GM18520 (cell line): ENCODE data around the gene TMEM115.

Experiments used
- ATAC-seq: cut with Tn5 transposase; IDR thresholded peaks from one replicate; pipeline ENCODE4 v1.9.1; 2021; ENCODE audit not compliant: unreplicated experiment

Gene TMEM115

DNA sequence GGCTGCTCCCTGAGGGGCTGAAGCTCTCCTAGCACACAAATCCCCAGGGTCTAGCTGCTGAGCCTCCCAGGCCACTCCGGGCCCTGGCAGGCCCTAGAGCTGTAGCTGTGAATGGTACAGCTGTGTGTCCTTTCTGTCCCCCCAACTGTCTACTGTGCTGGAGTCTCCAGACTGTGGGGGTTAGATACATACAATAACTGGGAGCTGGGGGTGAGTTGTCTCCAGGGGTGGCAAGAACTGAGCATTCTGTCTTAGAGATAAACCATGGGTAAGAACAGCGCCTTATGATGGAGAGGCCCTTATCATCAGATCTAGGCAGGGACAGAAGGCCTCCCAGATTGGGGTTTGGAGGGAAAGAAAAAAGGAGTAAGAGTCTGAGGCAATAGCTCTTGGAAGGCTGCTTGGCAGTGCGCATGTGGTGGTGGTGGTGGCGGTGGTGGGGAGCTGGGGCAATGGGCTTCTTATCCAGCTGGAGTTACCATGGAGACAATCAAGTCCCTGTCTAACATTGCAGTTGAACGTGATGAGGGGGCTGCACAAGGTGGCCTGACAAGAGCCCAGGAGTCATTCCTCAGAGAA lies 5.0 kb downstream of the TMEM115 start:
- ATAC-seq = no peak

DNA sequence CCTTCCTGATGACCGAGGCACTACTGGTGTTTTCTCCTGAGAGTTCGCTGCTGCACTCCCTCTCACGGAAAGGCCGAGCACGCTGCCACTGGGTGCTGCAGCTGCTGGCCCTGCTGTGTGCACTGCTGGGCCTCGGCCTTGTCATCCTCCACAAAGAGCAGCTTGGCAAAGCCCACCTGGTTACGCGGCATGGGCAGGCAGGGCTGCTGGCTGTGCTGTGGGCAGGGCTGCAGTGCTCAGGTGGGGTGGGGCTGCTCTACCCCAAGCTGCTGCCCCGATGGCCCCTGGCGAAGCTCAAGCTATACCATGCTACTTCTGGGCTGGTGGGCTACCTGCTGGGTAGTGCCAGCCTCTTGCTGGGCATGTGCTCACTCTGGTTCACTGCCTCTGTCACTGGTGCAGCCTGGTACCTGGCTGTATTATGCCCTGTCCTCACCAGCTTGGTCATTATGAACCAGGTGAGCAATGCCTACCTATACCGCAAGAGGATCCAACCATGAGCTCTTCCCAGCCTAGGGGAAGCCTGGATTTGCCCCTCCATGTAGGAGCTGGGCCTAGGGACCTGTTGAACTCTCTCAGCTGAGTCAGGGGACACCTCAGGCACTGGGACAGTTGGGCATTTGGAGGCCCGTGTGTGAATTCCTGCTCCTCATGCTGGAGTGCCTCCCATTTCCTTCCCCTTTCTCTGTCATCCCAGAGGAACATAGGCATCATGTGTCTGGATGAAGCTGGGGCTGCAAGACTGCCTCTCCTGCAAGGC lies 5.9 kb downstream of the TMEM115 start:
- no peak for ATAC-seq

DNA sequence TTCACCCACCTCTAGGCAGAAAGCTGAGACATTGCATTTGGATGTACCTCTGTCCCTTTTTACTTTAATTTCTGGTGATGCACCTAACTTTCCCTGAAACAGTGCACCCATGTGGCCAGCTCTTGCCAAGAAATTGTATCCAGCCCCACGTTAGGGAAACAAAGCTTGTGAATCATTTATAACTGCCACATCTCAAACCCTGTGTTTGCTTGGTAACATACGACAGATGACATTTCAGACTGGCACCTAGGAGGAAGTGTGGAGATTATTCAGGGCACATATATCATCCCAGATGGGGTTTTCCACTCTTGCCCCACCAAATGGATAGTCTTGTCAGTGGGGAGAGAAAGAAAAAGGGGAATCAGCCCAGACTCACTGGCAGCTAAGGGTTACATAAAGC lies 6.5 kb downstream of the TMEM115 start:
- ATAC-seq = no peak

DNA sequence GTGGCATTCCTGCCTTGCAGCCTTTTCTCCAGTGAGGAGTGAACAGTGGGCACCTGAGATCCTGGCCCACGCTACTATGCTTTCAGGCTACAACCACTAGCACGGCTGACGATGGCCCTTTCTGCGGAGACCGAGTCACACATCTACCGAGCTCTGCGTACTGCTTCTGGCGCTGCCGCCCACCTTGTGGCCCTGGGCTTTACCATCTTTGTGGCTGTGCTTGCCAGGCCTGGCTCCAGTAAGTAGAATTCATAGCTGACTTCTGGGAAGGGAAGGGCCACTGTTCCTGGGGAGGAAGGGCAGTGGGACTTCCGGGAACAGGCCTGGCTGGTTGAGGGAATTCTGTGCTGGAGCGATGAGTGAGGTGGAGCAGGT lies 8.0 kb downstream of the TMEM115 start:
- no peak for ATAC-seq

DNA sequence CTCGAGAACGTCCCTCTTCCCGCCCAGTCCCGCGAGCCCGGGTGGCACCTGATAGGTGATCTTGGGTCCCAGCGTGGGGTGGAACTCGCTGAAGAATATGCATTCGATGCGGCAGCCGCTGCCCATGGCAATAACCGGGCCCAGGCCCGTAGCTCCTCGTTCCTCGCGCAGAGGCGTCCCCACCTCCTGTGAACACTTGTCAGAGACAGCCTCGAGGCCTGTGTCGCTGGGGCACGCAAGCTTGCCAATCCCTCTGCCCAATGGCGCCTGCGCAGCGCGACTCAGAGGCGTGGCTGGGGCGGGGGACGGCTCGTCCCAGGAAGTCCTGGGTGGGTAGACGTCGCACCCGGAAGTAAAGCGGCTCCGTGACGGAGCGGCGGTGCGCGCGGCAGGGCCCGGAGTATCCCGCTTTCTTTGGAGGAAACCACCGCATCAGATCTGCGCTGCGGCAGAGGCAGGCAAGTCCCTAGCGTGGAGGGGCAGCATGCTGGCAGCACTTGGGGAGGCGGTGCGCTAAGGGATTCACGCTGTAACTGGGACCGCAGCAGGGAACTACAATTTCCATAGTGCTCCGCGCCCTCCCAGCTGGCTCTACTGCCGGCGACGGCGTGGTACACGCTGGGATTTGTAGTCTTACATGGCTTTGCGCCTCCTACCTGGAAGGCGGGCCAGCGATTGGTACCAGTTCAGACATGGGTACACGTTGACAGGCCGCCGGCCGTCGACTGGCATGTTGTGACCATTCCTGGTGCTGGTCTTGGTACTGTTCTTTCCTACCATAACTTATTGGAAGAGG lies 8.6 kb downstream of the TMEM115 start, which contains the start of the genes CYB561D2 and NPRL2:
Gene CYB561D2, plus strand, starts transcription at position 336 of the 796 bp plus-strand sequence. CDS start 572 bp downstream, outside the sequence.
Gene NPRL2, minus strand, starts transcription at position 249 of the 796 bp plus-strand sequence. Its CDS starts 123 bp downstream, at position 126.
- ATAC-seq = peak; percentile 77

DNA sequence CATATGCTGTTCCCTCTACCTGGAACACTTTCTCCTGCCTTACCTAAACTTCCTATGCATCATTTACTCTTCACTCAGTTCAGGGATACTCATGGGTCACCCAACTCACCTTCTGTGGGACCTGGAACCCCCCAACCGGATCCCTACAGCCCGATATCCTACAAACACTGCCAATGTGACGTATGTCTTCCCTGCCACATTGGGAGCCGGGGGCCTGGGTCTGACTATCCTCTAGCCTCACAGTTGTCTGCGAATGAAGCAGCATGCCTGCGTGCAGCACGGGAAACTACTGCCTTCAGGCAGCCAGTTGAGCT lies 9.2 kb downstream of the TMEM115 start:
- no peak for ATAC-seq

DNA sequence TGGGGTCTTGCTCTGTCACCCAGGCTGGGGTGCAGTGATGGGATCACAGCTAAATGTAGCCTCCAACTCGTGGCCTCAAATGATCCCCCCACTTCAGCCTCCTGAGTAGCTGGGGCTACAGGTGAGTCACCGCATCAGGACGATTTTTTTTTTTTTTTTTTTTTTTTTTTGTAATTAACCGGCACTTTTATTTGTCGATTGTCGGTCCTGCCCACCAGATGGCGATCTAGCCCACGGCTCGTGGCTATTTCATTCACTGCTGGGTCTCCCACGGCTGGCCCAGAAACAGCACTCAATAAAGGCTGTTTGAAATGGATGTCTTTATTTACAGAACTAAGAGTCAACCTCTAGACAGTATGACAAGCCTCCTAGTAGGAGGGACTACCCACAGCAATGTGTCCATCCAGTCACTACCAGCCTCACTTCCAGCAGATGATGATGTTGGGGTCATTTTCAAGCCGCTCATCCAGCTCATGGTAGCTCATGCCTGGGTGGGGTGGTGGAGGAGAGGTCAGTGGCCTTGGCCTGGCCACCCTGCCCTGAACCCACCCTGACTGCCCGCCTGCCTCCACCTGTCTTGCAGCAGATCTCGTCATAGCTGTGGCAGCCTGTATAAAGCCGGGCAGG lies 12.0 kb downstream of the TMEM115 start:
- ATAC-seq = no peak

DNA sequence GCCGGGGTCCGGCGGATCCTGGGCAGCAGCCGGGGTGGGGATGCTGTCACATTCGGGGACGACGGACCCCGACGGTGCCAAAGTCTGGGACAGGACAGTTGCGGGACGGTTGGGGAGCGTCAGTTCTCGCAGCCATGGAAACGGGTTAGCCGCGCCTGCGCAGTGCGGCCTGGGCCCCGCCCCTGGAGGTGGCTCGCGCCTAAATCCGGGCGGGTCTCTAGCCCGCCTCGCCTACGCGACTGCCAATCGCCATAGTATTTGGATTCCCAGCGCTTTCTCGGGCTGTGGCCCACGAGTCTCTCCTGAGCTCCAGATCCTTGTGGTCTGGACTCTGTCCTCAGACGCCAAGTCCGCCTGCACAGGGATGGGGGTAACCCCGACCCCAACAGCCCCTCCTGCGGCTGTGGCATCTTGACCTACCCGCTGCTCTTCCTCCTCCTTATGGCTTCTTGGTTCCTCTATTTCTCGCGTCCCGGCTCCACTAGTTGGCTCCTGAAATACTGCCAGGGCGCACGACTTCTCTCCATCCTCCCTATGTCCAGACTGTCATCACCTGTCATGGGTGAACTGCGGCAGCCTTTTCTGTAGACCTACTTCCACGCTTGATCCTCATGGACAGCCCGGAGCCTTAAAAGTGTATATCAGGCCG lies 13.6 kb downstream of the TMEM115 start, which contains the start of gene ZMYND10:
Gene ZMYND10, minus strand, starts transcription at position 147 of the 649 bp plus-strand sequence. CDS start 153 bp downstream, outside the sequence.
- no peak for ATAC-seq

DNA sequence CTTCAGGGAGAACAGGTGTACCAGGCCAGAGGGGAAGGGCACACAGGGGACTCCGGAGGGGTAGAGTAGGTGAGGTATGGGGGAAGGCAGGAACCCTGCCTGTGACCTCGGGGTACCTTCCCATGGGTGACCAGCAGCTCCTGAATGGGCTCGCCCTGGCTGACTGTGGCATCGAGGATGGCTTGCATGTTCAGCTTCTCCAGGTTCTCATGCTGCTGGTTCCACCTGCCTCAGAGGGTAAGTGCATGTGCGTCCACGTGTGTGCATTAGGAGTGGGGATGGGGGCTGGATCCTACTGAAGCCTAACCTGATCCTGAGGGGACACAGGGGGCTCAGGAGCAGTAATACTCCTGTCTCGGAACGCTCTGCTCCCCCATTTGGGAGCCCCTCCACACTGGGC lies 14.3 kb downstream of the TMEM115 start:
- no peak for ATAC-seq

DNA sequence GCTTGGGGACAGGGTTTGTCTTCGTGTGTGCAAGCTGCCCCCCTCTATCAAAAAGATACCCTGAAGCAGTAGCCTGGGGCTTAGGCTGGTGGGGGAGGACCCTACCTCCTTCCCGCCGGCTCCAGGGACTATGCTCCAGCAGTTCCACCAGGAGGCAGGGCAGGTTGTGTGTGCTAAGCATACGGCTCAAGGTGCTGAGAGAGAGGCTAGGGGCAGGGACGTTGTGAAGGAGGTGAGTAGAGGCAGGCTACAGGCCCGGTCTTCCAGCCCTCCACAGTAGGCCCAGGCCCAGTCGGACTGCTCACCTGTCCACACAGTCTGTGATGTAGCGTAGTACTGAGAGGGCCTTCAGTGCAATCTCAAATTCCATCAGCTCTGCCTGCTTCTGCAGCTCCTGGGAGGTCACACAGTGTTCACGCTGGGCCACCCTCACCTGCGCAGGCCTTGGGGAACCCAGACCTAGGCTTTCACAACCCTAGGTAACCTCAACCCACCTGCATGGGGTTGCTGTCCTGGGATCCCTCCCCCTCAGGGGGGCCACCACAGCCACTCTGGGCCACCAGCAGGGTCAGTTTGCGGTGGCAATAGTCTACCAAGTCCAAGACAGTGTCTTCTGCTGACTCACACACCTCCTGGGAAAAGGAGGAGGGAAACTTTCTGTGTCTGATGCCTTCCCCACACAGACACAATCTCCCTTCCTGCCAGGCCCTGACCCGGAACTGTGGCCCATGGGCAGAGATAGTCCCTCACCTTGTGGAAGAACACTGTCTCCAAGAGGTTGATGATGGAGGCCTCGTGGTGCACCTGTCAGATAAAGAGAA lies 16.3 kb downstream of the TMEM115 start:
- ATAC-seq = no peak

DNA sequence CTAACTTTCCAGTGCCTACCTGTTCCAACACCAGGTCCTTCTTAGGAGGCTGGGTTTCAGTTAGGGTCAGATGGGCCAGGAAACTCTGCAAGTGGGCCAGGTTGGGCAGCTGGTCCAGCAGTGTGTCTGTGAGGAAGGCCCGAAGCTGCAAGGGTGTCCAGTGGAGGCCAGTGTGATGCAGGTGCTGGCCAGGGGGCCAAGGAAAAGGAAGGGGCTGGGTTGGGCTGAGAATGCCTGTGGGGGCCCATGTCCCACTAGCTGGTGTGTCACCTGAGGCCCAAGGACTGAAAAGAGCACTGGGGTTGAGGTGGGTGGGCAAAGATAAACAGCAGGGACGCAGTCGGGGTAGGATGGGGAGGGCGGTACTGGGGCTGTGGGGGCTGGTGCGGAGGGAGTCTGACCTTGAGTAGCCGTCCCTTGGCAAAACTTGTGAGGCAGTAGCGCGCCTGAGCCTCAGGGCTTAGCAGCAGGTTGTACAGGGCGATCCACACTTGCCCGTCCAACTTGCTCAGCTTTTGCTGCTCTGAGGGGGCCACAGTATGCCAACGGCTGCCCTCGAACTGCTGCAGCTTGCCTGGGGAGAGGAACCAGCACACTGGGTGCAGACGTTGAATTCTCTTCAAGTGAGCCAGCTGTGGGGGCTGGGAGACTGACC lies 17.2 kb downstream of the TMEM115 start:
- ATAC-seq = no peak

DNA sequence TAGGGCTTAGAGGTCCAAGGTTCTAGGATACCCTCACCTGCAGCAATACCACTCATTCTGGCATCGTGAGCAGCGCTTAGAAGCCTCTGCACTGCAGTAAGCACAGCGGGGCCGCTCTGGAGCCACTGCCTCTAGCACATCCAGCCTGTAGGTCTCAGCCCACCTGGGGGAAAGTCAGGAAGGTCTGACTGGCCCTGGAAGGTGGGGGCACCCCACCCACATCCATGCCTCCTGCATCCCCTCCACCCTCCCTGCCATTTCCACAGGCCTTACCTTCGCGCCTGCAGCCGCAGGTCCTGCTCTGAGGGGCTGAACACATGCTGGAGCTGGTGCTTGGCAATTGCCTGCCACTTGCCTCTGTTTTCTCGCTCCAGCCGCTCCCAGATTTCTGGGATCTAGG lies 17.8 kb downstream of the TMEM115 start:
- ATAC-seq = no peak

DNA sequence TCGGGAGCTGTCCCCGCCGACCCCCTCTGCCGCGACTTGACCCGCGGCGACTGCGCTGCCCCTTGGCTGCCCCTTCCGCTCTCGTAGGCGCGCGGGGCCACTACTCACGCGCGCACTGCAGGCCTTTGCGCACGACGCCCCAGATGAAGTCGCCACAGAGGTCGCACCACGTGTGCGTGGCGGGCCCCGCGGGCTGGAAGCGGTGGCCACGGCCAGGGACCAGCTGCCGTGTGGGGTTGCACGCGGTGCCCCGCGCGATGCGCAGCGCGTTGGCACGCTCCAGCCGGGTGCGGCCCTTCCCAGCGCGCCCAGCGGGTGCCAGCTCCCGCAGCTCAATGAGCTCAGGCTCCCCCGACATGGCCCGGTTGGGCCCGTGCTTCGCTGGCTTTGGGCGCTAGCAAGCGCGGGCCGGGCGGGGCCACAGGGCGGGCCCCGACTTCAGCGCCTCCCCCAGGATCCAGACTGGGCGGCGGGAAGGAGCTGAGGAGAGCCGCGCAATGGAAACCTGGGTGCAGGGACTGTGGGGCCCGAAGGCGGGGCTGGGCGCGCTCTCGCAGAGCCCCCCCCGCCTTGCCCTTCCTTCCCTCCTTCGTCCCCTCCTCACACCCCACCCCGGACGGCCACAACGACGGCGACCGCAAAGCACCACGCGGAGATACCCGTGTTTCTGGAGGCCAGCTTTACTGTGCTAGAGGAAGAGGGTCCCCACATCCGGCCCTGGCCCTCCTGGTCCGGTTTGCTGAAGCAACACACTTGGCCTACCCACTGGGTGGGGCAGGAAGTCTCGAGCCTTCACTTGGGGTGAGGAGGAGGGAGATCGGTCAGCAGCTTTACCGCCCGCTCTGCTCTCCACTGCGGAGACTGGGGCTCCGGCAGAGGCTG lies 18.6 kb downstream of the TMEM115 start, which contains the start of gene RASSF1:
Gene RASSF1, minus strand, starts transcription at position 389 of the 882 bp plus-strand sequence. Its CDS starts 31 bp downstream, at position 358.
- ATAC-seq = no peak

DNA sequence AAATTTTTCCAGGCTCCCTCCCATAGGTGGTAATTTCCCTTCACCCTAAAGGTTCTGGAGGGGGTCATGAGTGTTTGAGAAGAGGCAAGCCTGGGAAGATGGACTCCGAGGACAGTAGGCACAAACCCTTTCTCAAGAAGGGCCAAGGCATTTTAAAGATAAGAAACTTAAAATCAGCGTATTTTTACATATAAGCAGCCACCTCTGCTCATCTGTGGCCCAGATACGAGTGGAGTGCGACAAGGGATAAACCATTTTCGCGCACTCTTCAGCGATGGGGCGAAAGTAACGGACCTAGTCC lies 19.2 kb downstream of the TMEM115 start:
- no peak for ATAC-seq

DNA sequence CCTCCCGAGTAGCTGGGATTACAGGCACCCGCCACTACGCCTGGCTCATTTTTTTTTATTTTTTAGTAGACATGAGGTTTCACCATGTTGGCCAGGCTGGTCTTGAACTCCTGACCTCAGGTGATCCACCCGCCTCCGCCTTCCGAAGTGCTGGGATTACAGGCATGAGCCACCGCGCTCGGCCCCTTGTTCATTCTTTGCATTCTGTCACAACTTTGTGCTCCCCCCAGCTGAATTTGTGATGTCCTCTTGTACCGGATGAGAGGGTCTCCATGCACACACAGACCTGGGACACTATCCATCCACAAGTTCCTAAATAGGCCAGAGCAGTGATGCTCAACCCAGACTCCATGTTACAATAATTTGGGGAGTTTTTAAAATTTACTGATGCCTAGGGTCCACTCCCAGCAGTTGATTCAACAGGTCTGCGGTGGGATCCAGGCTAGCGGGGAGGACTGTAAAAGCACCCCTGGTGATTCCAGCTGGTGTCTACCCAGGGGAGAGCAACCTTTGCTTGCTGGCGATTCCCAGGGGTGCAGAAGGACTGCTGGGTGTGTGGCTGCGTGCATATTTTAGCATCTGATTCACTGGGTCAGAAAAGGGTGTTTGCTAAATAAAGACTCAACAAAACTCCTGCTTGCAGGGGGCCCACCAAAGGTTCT lies 19.7 kb downstream of the TMEM115 start:
- ATAC-seq = no peak

DNA sequence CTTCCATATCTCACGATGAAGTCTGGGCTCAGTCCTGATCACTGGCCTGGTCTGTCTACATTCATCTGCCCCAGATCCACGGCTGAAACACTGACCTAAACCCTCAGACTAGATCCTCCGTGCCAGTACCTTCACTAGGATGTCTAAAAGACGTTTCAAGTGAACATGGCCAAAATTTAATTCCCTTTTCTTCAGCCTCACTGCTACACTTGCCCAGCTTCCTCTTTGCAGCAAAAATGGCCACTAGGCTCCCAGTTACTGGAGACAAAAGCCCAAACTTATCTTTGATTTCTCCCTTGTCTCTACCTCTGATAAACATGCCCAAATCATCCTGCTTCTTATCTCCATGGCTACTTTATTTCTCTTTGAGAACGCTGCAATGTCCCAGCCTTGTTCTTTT lies 20.4 kb downstream of the TMEM115 start:
- ATAC-seq = no peak

DNA sequence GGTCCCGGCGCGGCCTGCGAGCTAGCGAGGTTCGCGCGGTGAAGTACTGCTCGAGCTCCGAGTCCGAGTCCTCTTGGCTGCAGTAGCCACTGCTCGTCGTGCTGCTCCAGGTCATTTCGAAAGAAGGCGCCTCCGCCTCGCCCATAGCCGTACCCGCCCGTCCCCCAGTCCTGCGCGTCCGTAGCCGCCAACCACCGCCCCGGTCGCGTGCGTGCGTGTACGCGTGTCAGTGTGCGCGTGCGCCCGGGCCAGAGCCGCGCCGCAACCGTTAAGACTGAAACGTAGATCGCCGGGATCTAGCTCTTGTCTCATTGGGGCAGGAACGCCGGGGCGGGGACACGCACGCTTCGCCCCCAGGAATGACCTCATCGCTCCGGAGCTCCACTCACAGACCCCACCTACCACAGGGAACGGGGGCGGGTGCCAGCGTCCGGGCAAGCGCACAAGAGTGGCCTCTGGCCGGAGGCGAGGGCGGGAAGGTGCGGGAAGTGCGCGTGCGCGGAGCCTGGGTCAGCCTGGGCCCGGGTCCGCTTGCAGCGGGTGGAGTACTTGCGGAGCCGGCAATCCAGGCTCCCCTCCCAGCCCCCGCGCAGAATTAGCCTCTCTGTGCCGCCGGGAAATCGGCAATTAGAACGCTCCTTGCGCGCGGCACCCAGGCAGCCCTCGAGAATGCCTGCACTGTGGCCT lies 22.0 kb downstream of the TMEM115 start:
- peak; percentile 72 for ATAC-seq
